ENCODE measurements around the gene SHROOM1.
"Not testable (repeated sequence)": the region's sequence is repeated elsewhere in the genome, so short reads cannot be mapped to it uniquely, and the experiment has no call there.

SHROOM1 gene

GRCh38 chr5:132830436-132831094 lies at the start of gene SHROOM1:
TSS of gene SHROOM1 (minus strand) at chr5:132830647. CDS start at chr5:132826140, 4,507 bp downstream.
- DNase-seq = peak in 11 of 56 donors; percentile 23 to 63 (median 44)

GRCh38 chr5:132877938-132878337 lies 47.5 kb upstream of the SHROOM1 start:
- peak in 16 of 56 donors; percentile 4 to 52 (median 18) for DNase-seq

GRCh38 chr5:132877466-132877865 lies 47.0 kb upstream of the SHROOM1 start:
- DNase-seq = peak in 2 of 56 donors; percentile 14 to 19

- no peak for DNase-seq
Observed at GRCh38 chr5:132876020-132876759, 45.7 kb upstream of the SHROOM1 start.

- no peak for DNase-seq
Observed at GRCh38 chr5:132873930-132874271, 43.5 kb upstream of the SHROOM1 start.

- DNase-seq = no peak
Observed at GRCh38 chr5:132873119-132873929, 42.9 kb upstream of the SHROOM1 start, which contains the start of gene LEAP2. TSS of gene LEAP2 (plus strand) at chr5:132873668. CDS start at chr5:132873695, 27 bp downstream.

GRCh38 chr5:132872788-132873118 lies 42.3 kb upstream of the SHROOM1 start:
- no peak for DNase-seq

GRCh38 chr5:132871459-132872284 lies 41.2 kb upstream of the SHROOM1 start:
- DNase-seq = no peak

- DNase-seq = no peak
Observed at GRCh38 chr5:132870801-132871200, 40.4 kb upstream of the SHROOM1 start.

- no peak for DNase-seq
Observed at GRCh38 chr5:132868754-132869153, 38.3 kb upstream of the SHROOM1 start.

GRCh38 chr5:132867046-132867451 lies 36.6 kb upstream of the SHROOM1 start:
- no peak for DNase-seq

- peak; percentile 66 to 99 (median 96) for DNase-seq
Observed at GRCh38 chr5:132866342-132867045, 36.0 kb upstream of the SHROOM1 start, which contains the start of the genes GDF9 and UQCRQ. TSS of gene GDF9 (minus strand) at chr5:132866469. CDS start at chr5:132864533, 1,936 bp downstream. TSS of gene UQCRQ (plus strand) at chr5:132866642. CDS start at chr5:132866882, 240 bp downstream.

GRCh38 chr5:132865668-132866341 lies 35.4 kb upstream of the SHROOM1 start:
- peak in 1 of 56 donors; percentile 35 for DNase-seq

GRCh38 chr5:132860742-132861141 lies 30.3 kb upstream of the SHROOM1 start:
- DNase-seq = no peak

- no peak for DNase-seq
Observed at GRCh38 chr5:132859889-132860437, 29.5 kb upstream of the SHROOM1 start.

- DNase-seq = no peak
Observed at GRCh38 chr5:132856011-132856410, 25.6 kb upstream of the SHROOM1 start.

- DNase-seq = not testable (repeated sequence)
Observed at GRCh38 chr5:132854992-132855391, 24.5 kb upstream of the SHROOM1 start.

- no peak for DNase-seq
Observed at GRCh38 chr5:132854301-132854700, 23.9 kb upstream of the SHROOM1 start.

- DNase-seq = no peak
Observed at GRCh38 chr5:132853790-132854189, 23.3 kb upstream of the SHROOM1 start.

Measured in amygdala (tissue), 56 donors.